ENCODE measurements around the gene B3GALNT1.

The B3GALNT1 gene, protein sequence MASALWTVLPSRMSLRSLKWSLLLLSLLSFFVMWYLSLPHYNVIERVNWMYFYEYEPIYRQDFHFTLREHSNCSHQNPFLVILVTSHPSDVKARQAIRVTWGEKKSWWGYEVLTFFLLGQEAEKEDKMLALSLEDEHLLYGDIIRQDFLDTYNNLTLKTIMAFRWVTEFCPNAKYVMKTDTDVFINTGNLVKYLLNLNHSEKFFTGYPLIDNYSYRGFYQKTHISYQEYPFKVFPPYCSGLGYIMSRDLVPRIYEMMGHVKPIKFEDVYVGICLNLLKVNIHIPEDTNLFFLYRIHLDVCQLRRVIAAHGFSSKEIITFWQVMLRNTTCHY

GRCh38 chr3:161104561-161105551, at the start of gene B3GALNT1:
Gene B3GALNT1 (minus strand): TSS chr3:161105349. CDS start chr3:161086754, 18,595 bp downstream.
- H3K9me3 ChIP-seq (ENCODE audit: insufficient read depth, low read depth, low read length) = no peaks in the 10 kb centered on the region
- peak within 1 kb of the TSS; percentile 64 for H3K4me3 ChIP-seq (ENCODE audit: low read length)
- H3K9ac ChIP-seq (ENCODE audit: low read depth, low read length) = peak within 1 kb of the TSS; percentile 67
- H3K27me3 ChIP-seq (ENCODE audit: insufficient read depth, low read length) = peaks cover 34% of the 10 kb centered on the region
- H3K36me3 ChIP-seq (ENCODE audit: insufficient read depth, low read depth, low read length) = peaks cover 6% of the 10 kb centered on the region; the same call in 1 of the 2 replicates
- H3K4me1 ChIP-seq (ENCODE audit: insufficient read depth, low read length) = no peaks in the 10 kb centered on the region
- no peak within 1 kb of the TSS for H3K27ac ChIP-seq (ENCODE audit: low read length)

- Histone ChIP-seq H3K4me3 (ENCODE audit: low read length) (no peak overlapping the region), H3K27ac (ENCODE audit: low read length) (no peak overlapping the region), H3K27me3 (ENCODE audit: insufficient read depth, low read length) (no peaks in the 10 kb centered on the region)
Measured at GRCh38 chr3:161153480-161153879, 48.3 kb upstream of the B3GALNT1 start.

GRCh38 chr3:161150001-161150525, 44.9 kb upstream of the B3GALNT1 start:
- H3K4me3 ChIP-seq (ENCODE audit: low read length) = no peak overlapping the region
- H3K9me3 ChIP-seq (ENCODE audit: insufficient read depth, low read depth, low read length) = no peaks in the 10 kb centered on the region
- no peak overlapping the region for H3K27ac ChIP-seq (ENCODE audit: low read length)
- no peak overlapping the region for H3K9ac ChIP-seq (ENCODE audit: low read depth, low read length)
- no peaks in the 10 kb centered on the region for H3K36me3 ChIP-seq (ENCODE audit: insufficient read depth, low read depth, low read length)
- 0 out of 2 replicates have a peak, but pooled peaks cover 2% of the 10 kb centered on the region for H3K4me1 ChIP-seq (ENCODE audit: insufficient read depth, low read length)
- H3K27me3 ChIP-seq (ENCODE audit: insufficient read depth, low read length) = no peaks in the 10 kb centered on the region

More at GRCh38 chr3:161153480-161153879, 48.3 kb upstream of the B3GALNT1 start:
- H3K4me1 ChIP-seq (ENCODE audit: insufficient read depth, low read length) = 0 out of 2 replicates have a peak, but pooled peaks cover 2% of the 10 kb centered on the region
- no peaks in the 10 kb centered on the region for H3K9me3 ChIP-seq (ENCODE audit: insufficient read depth, low read depth, low read length)
- no peaks in the 10 kb centered on the region for H3K36me3 ChIP-seq (ENCODE audit: insufficient read depth, low read depth, low read length)
- H3K9ac ChIP-seq (ENCODE audit: low read depth, low read length) = no peak overlapping the region

- H3K4me3 ChIP-seq (ENCODE audit: low read length) = no peak overlapping the region
- no peaks in the 10 kb centered on the region for H3K36me3 ChIP-seq (ENCODE audit: insufficient read depth, low read depth, low read length)
- H3K9ac ChIP-seq (ENCODE audit: low read depth, low read length) = no peak overlapping the region
- H3K4me1 ChIP-seq (ENCODE audit: insufficient read depth, low read length) = 0 out of 2 replicates have a peak, but pooled peaks cover 2% of the 10 kb centered on the region
- no peaks in the 10 kb centered on the region for H3K9me3 ChIP-seq (ENCODE audit: insufficient read depth, low read depth, low read length)
- no peak overlapping the region for H3K27ac ChIP-seq (ENCODE audit: low read length)
- no peaks in the 10 kb centered on the region for H3K27me3 ChIP-seq (ENCODE audit: insufficient read depth, low read length)
Measured at GRCh38 chr3:161149529-161149928, 44.4 kb upstream of the B3GALNT1 start.

DNA sequence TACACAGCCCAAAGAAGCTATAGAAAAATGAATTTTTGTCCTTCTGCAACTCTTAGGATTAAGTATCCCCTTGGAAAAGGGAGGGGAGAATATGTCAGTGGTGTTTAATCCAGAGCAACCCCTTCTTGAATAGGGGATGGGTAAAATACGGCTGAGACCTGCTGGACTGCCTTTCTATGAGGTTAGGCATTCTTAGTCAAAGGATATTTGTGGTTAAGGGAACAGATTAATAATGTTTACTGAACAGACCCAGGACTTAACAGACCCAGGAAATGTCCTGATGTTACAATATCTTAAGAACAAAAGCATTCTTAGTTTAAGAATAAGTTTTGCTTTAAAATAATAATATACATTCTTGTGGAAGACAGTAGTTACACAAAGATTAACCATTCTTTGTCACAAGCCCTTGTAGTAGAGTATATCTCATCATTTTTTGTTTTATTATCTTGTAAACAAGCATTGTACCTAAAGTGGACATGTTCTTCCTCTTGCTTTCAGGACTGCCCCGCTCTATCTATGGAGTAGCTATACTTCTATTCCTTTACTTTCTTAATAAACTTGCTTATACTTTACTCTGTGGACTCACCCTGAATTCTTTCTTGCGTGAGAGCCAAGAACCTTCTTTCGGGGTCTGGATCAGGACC, 43.8 kb upstream of the B3GALNT1 start:
- no peak overlapping the region for H3K9ac ChIP-seq (ENCODE audit: low read depth, low read length)
- H3K4me3 ChIP-seq (ENCODE audit: low read length) = no peak overlapping the region
- no peaks in the 10 kb centered on the region for H3K27me3 ChIP-seq (ENCODE audit: insufficient read depth, low read length)
- no peaks in the 10 kb centered on the region for H3K36me3 ChIP-seq (ENCODE audit: insufficient read depth, low read depth, low read length)
- H3K27ac ChIP-seq (ENCODE audit: low read length) = no peak overlapping the region
- 0 out of 2 replicates have a peak, but pooled peaks cover 2% of the 10 kb centered on the region for H3K4me1 ChIP-seq (ENCODE audit: insufficient read depth, low read length)
- peaks cover 3% of the 10 kb centered on the region; the same call in 1 of the 2 replicates for H3K9me3 ChIP-seq (ENCODE audit: insufficient read depth, low read depth, low read length)

DNA sequence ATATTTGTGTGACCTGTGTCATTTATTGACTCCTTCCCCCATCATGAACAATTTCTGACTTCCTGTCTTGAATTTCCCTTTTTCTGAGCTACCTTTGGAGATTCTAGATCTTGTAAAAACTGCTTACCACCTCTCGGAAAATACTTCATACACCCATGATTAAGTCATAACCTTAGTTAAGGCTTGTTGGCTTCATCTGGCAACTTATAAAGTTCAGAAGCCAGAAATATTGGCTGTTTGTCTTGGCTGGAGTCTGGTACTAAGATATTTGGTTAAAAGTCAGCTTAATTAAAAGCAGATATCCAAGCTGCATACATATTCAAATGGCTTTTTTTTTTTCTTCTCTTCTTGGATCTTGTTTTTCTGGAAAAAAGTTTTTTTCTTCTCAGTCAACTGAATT, 37.3 kb upstream of the B3GALNT1 start:
- Histone ChIP-seq H3K9ac (ENCODE audit: low read depth, low read length) (no peak overlapping the region), H3K9me3 (ENCODE audit: insufficient read depth, low read depth, low read length) (peaks cover 6% of the 10 kb centered on the region; the same call in 1 of the 2 replicates), H3K36me3 (ENCODE audit: insufficient read depth, low read depth, low read length) (no peaks in the 10 kb centered on the region), H3K27me3 (ENCODE audit: insufficient read depth, low read length) (no peaks in the 10 kb centered on the region), H3K4me1 (ENCODE audit: insufficient read depth, low read length) (peaks cover 3% of the 10 kb centered on the region; the same call in 1 of the 2 replicates), H3K27ac (ENCODE audit: low read length) (no peak overlapping the region), H3K4me3 (ENCODE audit: low read length) (no peak overlapping the region)

- Histone ChIP-seq H3K27me3 (ENCODE audit: insufficient read depth, low read length) (no peaks in the 10 kb centered on the region), H3K4me3 (ENCODE audit: low read length) (no peak overlapping the region), H3K36me3 (ENCODE audit: insufficient read depth, low read depth, low read length) (no peaks in the 10 kb centered on the region), H3K9ac (ENCODE audit: low read depth, low read length) (no peak overlapping the region), H3K9me3 (ENCODE audit: insufficient read depth, low read depth, low read length) (peaks cover 6% of the 10 kb centered on the region; the same call in 1 of the 2 replicates), H3K4me1 (ENCODE audit: insufficient read depth, low read length) (peaks cover 10% of the 10 kb centered on the region; the same call in 1 of the 2 replicates), H3K27ac (ENCODE audit: low read length) (no peak overlapping the region)
Measured at GRCh38 chr3:161139686-161140085, 34.5 kb upstream of the B3GALNT1 start.

DNA sequence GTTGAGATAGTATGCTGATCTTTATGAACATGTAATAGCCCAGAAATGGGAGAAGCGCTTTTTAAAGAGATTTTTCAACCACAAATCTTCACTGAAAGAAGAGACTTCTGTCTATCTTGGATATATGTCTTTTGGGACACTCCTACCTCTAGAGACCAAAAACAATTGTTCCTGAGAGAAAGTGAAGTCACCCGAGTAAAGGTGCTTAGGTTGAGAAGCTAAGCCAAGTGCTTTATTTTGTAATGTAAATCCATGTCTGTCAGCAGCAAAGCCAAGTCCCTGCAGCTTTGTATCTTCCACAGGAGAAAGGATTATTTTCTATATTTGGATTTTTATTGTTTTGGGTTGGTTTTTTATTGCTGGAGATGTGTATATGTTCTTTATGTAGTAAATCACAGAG, 32.1 kb upstream of the B3GALNT1 start:
- Histone ChIP-seq H3K9me3 (ENCODE audit: insufficient read depth, low read depth, low read length) (no peaks in the 10 kb centered on the region), H3K27ac (ENCODE audit: low read length) (no peak overlapping the region), H3K27me3 (ENCODE audit: insufficient read depth, low read length) (no peaks in the 10 kb centered on the region), H3K4me3 (ENCODE audit: low read length) (no peak overlapping the region), H3K36me3 (ENCODE audit: insufficient read depth, low read depth, low read length) (no peaks in the 10 kb centered on the region), H3K9ac (ENCODE audit: low read depth, low read length) (no peak overlapping the region), H3K4me1 (ENCODE audit: insufficient read depth, low read length) (peaks cover 10% of the 10 kb centered on the region; the same call in 1 of the 2 replicates)

DNA sequence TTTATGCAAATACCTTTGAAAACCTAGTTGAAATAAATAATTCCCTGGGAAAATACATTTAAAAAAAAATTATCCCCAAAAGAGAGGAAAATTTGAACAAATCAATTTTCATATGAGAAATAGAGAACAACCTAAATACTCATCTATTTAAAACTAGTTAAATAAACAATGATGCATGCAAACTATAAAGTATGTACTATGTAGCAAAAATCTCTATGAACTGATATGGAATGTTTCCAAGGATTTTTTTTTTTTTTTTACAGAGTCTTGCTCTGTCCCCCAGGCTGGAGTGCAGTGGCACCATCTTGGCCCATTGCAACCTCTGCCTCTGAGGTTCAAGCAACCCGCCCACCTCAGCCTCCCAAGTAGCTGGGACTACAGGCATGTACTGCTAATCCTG, 27.2 kb upstream of the B3GALNT1 start:
- Histone ChIP-seq H3K27ac (ENCODE audit: low read length) (no peak overlapping the region), H3K4me1 (ENCODE audit: insufficient read depth, low read length) (peaks cover 5% of the 10 kb centered on the region; the same call in 1 of the 2 replicates), H3K36me3 (ENCODE audit: insufficient read depth, low read depth, low read length) (no peaks in the 10 kb centered on the region), H3K27me3 (ENCODE audit: insufficient read depth, low read length) (no peaks in the 10 kb centered on the region), H3K9ac (ENCODE audit: low read depth, low read length) (no peak overlapping the region), H3K4me3 (ENCODE audit: low read length) (no peak overlapping the region), H3K9me3 (ENCODE audit: insufficient read depth, low read depth, low read length) (no peaks in the 10 kb centered on the region)

DNA sequence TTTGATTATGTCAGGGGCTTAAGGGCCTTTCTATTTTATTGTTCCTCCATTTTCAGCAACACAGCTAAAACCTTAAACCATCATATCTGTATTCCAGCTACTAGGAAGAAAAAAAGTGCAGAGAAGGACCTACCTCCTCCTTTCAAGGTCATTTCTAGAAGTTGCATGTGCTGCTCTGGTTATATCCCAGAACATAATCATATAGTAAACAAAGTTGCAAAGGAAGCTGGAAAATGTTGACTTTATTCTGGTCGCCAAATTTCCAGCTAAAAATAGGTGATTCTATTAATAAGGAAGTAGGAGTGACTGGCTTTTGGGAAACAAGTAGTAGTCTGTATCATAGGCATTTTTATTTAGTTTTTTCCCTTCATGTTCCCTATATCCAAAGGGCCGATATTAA, 21.3 kb upstream of the B3GALNT1 start:
- no peak overlapping the region for H3K27ac ChIP-seq (ENCODE audit: low read length)
- no peak overlapping the region for H3K4me3 ChIP-seq (ENCODE audit: low read length)
- H3K27me3 ChIP-seq (ENCODE audit: insufficient read depth, low read length) = no peaks in the 10 kb centered on the region
- peaks cover 24% of the 10 kb centered on the region for H3K9me3 ChIP-seq (ENCODE audit: insufficient read depth, low read depth, low read length)
- H3K9ac ChIP-seq (ENCODE audit: low read depth, low read length) = no peak overlapping the region
- H3K4me1 ChIP-seq (ENCODE audit: insufficient read depth, low read length) = no peaks in the 10 kb centered on the region
- no peaks in the 10 kb centered on the region for H3K36me3 ChIP-seq (ENCODE audit: insufficient read depth, low read depth, low read length)

DNA sequence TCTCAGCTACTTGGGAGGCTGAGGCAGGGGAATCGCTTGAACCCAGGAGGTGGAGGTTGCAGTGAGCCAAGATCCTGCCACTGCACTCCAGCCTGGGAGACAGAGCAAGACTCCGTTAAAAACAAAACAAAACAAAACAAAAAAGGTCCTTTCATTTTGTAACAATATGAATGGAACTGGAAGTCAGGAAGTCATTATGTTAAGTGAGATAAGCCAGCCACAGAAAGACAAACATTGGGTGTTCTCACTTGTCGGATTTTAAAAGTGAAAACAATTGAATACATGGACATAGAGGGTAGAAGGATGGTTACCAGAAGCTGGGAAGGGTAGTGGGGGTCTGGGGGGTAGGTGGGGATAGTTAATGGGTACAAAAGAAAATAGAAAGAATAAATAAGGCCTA, 12.5 kb upstream of the B3GALNT1 start:
- H3K27ac ChIP-seq (ENCODE audit: low read length) = no peak overlapping the region
- H3K27me3 ChIP-seq (ENCODE audit: insufficient read depth, low read length) = no peaks in the 10 kb centered on the region
- H3K36me3 ChIP-seq (ENCODE audit: insufficient read depth, low read depth, low read length) = no peaks in the 10 kb centered on the region
- H3K4me1 ChIP-seq (ENCODE audit: insufficient read depth, low read length) = no peaks in the 10 kb centered on the region
- H3K9ac ChIP-seq (ENCODE audit: low read depth, low read length) = no peak overlapping the region
- H3K4me3 ChIP-seq (ENCODE audit: low read length) = no peak overlapping the region
- H3K9me3 ChIP-seq (ENCODE audit: insufficient read depth, low read depth, low read length) = peaks cover 46% of the 10 kb centered on the region

All from iPS-20b (cell line).